Measurements from ENCODE around the gene EPHB6.

EPHB6 gene

DNA sequence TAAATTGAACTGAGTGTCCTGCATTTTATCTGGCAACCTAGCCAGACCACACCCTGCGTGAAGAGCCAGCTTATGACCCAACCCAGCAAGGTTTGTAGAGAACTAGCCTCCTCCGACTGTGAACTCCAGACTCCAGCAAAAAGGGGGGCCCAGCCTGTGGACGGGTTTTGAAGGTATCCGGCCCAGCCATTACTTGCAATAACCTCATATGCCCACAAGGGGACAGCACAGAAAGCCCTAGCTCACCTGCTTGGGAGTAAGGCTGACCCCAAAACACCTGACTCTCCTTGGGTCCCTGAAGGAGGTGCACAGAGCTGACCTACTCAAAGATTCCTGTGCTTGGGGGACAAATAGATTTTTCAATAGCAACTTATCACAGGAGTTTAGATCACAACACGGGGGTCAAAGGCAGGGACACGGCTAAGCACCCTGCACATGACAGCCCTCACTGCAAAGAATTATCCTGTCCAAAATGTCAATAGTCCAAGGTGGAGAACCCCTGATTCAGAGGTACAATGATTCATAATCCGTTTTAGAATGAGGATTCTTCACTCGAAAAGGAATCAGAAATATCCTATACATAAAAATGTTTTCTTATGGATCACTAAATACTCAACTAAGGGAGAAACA, 26.1 kb downstream of the EPHB6 start:
- DNase-seq: no peak

DNA sequence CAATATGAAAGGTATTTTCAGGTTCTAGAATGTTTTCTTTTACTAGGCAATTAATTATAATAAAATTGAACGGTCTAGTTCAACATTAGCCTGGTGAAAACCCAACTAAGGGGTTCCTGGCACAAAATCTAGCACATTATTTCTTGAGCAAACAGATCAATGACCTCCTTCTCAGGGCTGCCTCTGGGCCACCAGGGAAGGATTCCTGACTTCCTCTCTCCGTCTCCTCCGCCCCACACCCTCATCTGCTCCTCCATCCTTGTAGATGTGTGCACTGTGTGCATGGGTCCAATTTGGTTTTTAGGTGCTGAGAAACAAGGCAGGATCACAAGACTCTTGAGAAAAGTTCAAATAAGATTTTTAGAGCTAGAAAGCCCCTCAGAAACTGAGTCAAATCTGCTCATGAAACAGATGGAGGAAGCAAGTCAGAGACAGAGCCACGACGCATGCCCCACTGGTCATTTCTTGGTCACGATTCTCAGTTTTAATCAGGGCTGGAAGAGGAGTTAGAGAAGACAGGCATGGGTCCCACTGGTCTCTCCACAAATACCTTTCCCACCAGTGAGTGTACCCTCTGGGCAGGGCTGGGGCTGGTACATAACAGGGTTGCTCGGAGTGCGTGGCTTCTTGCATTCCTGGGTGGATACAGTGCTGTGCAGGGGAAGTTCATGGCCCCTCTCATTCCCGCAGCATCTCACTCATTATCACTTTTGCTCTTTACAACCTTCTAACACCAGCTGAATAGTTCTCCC, 26.9 kb downstream of the EPHB6 start:
- DNase-seq: no peak

DNA sequence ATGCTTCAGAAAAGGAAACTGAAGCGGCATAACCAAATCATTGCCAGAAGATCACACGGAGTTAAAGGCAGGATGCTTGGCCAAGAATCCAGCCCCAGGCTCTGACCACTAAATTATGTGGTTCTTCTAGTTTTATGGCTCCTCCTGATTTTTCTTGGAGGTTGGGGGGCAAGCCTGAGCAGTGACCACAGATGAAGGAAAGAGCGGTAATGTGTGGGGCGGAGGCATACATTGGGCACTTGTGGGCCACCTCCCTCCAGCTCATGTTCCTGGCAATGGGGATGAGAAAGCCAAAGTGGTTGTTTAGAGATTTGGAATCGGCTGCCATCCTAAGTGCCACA, 27.4 kb downstream of the EPHB6 start:
- no peak for DNase-seq

DNA sequence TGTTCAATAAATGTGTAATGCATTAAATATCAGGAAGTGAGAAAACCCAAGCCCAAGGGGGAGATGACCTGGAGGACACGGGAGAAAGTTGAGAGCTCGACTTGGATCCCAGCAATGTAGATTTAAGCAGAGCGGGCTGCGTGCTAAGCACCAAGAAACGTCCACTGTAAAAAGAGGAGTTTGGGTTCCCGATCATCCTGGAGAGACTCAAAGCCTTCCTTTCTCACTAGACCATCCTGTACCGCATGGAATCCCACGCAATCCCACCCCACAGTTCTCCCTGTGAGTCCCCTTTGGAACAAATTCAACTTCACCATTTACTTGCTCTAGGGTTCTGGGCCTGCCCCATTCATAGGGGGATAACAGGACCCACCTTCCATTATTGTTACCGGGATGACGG, 28.3 kb downstream of the EPHB6 start:
- no peak for DNase-seq

DNA sequence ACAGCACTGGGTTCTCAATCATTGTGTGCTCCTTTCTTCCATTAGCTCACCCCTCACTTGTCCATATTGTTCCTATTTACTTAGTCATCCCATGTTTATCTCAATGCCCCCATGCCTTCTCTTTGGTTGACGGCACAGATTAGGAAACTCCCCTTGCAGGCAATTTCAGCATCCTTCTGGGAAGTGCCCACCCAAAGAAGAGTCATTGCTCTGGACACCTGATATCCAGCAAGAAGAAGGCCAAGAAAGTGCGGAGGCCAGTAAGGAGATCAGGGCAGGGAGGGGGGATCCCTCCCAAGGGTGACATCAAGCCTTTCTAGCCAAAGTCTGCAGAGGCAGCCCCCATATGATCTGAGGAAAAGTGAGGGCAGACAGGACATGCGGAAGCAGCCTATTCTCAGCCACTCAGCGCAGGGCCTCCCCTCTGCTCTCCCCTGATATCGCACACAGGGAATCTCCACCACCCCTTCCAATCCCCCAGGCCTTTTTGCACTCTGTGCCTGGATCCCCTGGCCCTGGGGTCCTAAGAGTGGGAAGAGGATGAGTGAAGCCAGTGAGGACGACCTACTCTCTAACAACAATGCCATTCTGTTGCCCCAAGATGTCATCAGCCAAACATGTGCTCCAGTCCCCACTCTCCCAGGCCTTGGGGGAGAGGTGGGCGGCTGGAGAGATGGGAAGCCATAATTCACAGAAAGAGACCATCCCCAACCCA, 28.9 kb downstream of the EPHB6 start:
- DNase-seq: no peak

DNA sequence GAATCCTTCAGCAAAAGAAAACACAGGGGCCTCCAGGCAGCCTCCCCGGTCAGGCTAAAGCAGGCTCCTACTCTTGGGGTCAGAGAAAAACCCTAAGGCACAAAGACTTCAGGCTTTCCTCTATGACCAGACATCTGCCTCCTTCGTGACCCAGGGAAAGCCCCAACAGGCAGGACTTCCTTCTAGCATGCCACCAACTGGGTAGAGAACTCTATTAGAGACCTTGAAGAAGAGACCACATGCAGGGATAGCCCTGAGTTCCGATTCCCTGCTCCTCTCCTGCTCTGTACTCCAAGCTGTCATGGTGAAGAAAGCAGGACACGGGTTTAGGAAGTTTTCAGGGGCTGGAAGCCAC, 29.4 kb downstream of the EPHB6 start:
- DNase-seq: no peak

DNA sequence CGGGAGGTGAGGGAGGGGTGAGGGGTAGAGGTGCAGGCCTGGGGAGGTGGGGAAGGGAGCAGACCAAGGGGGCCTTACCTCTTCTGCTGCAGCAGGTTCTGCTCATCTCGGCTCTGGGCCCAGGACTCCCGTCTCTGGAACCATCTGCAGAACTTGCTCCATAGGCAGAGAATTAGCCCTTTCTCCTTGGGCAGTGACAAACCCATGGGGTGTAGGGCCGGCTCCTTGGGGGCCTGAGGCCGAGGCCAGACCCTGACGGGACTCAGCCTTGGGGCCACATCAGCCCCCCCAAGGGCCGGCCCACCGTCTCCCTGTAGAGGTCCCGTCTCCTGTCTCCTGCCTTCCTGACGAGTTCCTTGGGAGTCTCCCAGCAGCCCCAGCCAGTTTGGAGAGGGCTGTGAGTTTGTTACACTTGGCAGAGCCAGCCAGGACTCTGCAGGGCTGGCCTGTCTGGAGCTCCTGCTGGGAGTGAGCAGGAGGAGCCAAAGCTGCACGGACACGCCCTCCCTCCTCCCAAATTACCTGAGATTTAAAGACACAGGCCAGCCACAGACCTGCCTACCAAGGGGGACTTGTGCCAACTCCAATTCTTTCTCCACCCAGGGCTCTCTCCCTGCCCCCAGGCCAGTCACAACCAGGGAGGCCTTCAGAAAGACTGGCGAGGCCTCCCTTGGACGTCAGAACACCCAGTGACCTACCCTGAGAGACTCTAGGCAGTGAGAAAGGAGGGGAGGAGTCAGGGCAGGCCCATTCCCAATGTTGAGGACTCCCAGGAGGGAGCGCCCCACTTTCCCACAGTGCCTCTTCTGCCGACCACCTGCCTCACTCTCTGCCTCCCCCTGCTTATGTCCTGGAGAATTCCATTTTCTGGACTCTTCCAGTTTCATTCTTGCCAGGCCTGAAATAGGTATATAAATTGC, 30.7 kb downstream of the EPHB6 start, which contains the start of gene TRPV6:
TRPV6 (minus strand) TSS at position 435 of the 920 bp plus-strand sequence.
- DNase-seq: no peak

DNA sequence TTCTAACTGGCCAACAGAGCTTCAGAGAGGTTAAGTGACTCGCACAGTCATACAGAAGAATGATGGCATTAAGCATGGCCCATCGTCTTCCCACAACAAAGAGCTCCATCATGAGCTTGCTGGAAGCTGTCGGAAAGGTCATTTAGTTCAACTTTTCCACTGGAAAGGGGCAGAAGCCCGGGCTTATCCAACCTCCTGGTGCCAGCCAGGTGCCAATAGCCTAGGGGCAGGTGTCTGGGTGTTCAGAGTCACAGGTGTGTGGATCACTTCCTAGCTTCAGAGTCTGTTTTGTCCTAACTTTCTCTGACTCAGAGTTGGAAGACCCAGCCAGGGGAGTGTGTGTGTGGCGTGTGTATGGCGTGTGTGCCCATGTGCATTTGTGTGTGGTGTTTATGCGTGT, 32.0 kb downstream of the EPHB6 start:
- DNase-seq: no peak

DNA sequence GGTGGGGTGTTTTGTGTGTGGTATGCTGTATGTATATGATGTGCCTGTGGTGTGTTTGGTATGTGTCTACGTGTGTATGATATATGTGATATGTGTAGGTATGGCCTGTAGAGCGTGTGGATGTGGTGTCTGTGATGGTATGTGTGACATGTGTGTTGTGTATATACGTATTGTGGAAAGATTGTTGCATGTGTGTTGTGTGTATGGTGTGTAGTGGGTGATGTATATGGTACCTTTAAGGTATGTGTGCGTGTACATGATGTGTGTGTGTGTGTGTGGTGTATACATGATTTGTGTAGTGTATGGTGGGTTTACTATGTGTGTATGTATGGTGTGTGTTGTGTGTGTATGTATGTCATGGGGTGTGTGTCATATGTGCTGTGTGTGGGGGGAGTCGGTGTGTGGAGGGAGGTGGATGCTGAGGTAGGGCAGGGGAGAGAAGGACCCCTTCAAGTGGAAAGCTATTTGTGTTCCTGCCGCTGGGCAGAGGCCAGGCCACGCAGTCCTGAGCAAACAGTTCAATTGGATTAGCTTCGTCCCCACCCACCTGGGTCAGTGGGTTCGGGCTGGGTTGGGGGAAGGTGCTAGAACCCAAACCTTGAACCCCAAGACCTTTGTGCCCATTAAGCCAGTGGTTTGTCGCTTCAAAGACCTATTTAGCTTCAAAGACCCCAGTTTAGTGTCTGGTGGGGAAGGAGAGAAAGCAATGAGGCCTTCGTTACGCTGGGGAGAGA, 32.6 kb downstream of the EPHB6 start:
- no peak for DNase-seq

DNA sequence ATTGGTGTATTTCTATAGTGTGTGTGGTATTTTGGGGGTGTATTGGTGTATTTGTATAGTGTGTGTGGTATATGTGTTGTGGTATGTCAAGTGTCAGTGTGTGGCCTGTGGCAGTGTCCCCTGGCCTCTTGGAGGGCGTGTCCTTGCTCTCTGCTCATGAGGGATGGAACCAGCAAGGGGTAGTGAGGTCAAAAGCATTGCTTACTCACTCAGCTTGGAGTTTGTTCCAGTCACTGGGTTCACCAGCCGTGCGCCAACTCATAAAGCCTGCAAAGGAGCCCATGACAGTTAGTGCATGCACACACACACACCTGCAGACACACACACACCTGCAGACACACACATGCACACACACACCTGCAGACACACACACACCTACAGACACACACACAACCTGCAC, 34.9 kb downstream of the EPHB6 start:
- no peak for DNase-seq

DNA sequence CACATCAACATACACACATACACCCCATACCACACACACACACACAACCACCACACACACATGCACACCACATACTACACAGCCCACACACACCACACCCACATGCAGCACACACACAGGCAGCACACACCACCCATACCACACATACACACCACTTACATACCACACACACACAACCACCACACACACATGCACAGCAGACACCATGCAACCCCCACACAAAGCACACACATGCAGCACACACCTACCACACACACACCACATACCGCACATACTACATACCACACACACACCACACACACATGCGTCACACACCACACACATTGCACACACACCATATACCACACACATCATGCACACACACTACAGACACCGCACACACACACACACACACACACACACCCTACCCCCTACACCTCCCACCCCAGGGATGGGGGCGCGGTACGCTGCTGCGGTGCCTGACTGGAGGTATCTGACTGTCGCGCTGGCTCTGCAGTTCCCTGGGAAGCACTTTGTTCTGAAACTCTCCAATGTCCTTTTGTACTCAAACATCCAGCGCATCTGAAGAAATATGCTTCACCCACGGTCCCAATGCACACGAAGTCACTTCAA, 36.1 kb downstream of the EPHB6 start:
- DNase-seq: no peak

DNA sequence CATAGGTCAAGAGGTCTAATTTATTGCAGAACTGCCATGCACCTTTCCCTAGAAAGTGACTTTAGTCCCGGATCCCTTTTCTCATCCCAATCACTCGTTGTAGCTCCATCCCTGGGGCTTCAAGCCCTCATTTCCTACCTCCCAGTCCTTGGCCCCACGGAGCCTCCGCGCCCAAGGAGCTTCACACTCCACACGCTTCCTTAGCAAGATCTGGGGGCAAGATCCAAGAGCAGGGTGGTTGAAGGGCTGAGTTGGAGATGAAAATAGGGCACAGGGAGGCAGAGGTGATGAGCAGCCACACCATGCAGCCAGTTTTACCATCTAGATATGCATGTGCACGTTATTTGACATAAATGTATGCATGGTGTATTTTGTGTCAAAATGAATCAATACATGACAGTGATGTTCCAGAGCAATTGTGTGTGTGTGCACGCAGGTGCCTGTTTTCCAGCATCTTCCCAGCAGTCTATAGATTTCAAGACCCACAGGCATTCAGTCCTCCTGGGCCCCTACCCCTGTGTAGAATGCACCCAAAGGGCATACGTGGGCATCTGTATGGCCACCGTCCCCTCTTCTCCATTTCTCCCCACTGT, 36.7 kb downstream of the EPHB6 start:
- DNase-seq: no peak

DNA sequence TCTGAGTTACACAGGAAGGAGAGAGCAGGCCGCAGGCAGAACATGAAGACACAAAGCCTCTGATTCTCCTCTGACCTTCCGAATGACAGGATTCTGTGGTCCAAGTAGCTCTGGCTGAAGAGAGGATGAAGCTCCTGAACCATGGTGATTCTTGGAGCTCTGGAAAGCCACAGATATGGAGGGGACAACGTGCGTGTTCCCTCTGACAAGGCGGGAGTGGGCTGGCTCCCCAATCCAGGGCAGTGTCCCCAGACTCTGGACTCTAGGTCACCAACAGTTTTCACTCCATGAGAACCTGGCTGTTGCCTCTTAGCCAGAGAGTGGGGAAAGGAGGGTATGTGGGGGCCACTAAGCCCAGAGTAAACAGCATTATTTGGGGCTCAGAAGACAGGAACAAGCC, 38.1 kb downstream of the EPHB6 start:
- no peak for DNase-seq

DNA sequence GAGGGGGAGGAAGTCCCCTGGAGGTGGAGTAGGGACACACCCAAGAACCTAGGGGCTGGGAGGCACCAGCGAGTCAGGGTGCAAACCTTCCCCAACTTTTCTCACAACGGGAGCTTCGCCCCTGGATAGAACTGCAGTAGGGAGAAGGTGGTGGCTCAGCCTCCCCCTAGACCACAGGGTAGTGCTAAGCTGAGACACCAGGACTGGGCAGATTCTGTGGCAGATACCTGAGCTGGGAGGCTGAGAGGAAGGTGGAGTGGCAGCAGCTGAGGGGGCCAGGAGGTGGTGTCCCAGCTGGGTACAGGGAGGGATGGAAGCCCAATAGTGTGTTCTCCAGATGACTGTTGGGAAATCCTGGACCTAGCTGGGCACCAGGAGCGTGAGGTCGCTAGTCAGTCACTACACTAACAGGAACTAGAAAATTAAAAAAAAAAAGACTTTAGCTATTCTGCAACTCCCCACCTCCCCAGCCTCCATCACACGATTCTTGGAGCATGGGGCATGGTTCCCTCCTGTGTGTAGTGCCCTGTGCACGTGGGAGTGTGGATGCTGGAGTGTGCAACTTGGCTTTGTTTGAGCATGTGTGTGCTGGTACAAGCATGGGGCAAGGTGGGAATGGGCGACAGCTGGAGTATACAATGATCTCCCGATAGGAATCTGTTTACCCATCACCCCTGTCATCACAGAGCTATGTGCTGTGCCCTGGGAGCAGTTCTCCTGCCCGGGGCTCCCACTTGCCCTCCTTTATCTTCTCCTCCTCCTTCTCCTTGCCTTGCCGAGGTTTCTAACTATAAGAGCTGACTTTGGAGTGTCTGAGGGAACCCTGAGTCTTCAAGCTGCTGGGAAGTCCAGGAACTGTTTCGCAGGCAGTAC, 39.5 kb downstream of the EPHB6 start:
- no peak for DNase-seq

DNA sequence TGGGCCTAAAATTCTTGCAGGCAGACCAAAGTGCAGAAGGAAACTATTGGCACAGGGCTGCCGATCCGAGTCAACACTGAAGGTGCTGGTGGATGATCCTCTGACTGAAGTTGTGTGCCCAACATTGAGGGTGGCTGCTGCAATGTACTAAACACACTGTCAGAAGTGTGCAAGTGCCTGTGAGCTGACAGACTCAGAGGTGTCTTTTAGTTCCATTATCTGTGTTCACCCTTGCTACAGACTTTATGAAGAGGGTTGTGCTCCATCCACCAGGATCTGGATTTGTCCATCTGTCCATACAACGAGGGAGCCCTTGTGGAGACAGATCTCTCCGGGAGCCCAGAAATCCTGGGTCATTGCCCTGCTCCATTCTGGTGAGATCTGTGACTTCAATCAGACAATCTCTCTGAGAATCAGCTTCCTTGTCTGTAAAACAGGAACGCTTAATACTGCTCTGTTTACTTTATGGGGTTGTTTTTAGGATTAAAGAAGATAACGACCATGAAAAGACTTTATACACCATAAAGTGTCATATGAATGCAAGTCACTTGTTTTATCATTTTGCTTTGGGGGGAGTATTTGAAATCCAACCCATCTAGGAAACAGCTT, 40.2 kb downstream of the EPHB6 start:
- DNase-seq: no peak

DNA sequence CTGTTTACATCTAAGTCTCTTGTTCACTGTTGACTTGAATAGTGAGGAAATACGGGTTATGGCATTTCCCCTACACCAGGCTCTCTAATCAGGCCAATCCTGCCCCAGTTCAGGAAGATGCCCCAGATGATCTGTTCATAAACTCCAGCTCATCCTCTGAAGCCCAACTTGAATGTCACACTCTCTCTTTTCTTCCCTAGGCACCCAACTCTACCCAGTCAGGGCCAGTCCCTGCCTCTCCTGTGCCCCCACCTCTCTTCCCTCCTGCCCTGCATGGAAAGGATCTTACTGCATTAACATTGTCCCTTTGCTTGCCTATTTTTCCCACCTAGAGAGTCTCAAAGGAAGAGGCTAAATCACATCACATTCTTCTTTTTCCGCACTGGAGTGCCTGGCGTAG, 41.3 kb downstream of the EPHB6 start:
- DNase-seq: no peak

DNA sequence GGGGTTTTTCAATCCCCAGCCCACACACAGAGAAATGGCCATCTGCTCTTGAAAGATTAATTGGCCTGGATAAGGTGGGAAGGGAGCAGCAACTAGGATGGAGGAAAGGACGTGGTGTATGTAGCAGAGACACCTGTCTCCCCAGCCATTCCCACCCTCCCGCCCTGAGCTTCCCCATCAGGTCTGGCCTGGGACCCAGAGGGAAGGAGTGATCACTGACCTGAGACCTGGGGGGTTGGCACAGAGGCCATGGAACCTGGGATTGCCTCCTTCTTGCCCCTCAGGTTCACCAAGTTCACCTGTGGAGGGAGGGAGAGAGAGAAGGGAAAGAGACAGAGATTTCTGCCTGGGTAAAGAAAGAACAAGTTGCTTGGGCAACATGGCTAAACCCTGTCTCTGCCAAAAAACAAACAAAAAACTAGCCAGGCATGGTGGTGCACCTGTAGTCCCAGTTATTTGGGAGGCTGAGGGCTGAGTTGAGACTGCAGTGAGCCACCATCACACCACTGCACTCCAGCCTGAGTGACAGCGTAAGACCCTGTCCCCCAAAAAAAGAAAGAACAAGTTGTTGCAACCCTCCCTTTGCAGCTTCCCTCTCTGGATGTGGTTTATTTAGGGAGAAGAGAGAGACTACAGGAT, 42.0 kb downstream of the EPHB6 start:
- no peak for DNase-seq

DNA sequence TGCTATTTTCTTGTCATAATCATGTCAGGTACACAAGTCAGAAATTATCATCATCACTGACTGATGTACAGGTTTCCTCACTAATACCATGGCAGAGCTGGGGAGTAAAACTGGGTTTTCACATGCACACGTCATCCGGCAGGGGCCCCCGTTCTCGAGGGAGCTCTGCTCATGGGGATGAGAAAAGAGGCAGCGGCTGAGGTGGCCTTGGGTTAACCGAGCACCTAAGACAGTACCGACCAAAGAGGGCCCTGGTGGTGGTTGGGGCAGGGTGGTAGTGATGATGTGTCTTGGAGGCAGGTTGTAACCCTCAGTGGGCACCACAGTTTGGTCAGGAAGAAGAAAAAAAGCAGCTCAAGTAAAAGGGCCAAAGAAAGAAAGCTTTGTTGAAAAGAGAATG, 42.8 kb downstream of the EPHB6 start:
- no peak for DNase-seq

DNA sequence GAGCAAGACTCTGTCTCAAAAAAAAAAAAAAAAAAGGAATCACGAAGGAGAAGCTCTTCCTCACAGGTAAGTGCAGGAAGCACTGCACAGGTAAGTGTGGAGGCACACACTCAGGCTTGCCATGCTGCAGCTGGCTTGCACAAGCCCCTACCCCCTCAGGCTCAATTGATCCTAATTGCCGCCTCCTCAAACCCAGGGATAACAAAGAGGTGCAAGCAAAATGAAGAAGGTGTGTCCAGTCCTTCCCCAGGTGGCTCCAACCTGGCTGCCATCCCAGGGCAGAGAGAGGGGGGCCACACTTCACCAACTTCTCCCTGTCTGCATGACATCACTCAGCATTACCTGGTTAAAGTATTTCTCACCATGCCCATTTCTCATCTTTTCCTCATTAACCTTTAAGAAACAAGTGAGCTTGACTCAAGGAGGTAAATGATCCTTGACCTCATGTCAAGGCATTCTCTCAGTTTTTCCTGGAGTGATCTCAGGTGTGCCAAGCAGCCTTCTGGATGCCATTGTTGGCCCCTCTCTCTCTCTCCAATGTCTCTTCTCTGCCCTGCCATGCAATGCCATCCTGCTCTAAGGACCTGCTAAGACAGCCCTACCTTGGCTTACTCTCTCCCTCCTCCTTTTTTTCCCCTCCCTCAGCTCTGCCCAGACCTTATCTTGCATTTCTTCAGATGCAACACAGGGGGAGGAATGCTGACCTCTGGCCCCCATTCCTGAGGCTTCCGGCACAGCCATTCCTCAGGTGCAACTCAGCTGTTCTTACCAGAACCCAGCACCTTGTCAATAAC, 43.7 kb downstream of the EPHB6 start:
- DNase-seq: no peak
